NT2/D1 (cell line): ENCODE results near the gene BABAM2.
"Not testable (repeated sequence)": the region's sequence is repeated elsewhere in the genome, so short reads cannot be mapped to it uniquely, and the experiment has no call there.

Experiments used
- DNase-seq: peaks from one replicate; pipeline ENCODE4 v3.0.0-alpha.2; 2011; ENCODE audit warnings: low read depth, low spot score
- H3K27me3 ChIP-seq: 2 replicates; pipeline ENCODE4 v1.6.0; 2011; ENCODE audit warnings: mild to moderate bottlenecking; ENCODE audit not compliant: insufficient read length, insufficient read depth
- H3K36me3 ChIP-seq: 2 replicates; pipeline ENCODE4 v1.6.1; 2011; ENCODE audit warnings: mild to moderate bottlenecking, low read length, mixed read lengths; ENCODE audit not compliant: insufficient read depth, insufficient read length
- H3K4me1 ChIP-seq: 2 replicates; pipeline ENCODE4 v1.5.1; 2011; ENCODE audit not compliant: insufficient read depth, insufficient read length
- H3K4me3 ChIP-seq: 2 replicates; pipeline ENCODE4 v1.5.1; 2011; ENCODE audit warnings: low read depth; ENCODE audit not compliant: insufficient read length
- H3K9ac ChIP-seq: 2 replicates; pipeline ENCODE4 v1.6.0; 2011; ENCODE audit warnings: low read depth; ENCODE audit not compliant: insufficient read length
- H3K9me3 ChIP-seq: 2 replicates; pipeline ENCODE4 v1.5.1; 2011; ENCODE audit warnings: mild to moderate bottlenecking, low read length; ENCODE audit not compliant: insufficient read depth
- SUZ12 ChIP-seq: IDR thresholded peaks from 2 replicates; pipeline ENCODE4 v1.6.1; 2011; ENCODE audit not compliant: insufficient read length, insufficient read depth; ENCODE audit errors: extremely low read depth
- YY1 ChIP-seq: IDR thresholded peaks from 2 replicates; pipeline ENCODE4 v1.6.1; 2011; ENCODE audit not compliant: insufficient read length, insufficient read depth
- ZNF274 ChIP-seq: IDR thresholded peaks from 2 replicates; pipeline ENCODE4 v1.6.1; 2011; ENCODE audit warnings: mild to moderate bottlenecking, low read depth, low read length

The BABAM2 gene

DNA sequence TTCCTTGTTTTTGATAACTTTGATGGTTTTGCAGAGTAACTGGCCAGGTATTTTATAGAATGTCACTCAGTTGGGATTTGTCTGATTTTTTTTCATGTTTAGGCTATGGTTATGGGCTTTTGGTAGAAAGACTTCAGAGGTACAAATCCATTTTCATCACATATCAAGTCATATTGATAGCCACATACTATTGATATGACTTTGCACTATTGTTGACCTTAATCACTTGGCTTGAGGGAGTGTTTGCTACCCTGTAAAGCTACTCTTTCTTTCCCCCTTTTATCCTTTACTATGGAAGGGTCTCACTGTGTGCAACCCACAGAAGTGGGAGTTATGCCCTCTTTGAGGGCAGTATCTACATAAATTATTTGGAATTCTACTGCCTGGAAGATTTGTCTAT lies 109.8 kb downstream of the BABAM2 start:
- DNase-seq, result no peak
- Histone ChIP-seq H3K9me3 (no peaks in the 10 kb centered on the region), H3K9ac (no peak overlapping the region), H3K36me3 (no peaks in the 10 kb centered on the region), H3K4me1 (no peaks in the 10 kb centered on the region), H3K4me3 (no peak overlapping the region), H3K27me3 (no peaks in the 10 kb centered on the region)
- TF ChIP-seq YY1 (no peak), SUZ12 (no peak), ZNF274 (no peak)

DNA sequence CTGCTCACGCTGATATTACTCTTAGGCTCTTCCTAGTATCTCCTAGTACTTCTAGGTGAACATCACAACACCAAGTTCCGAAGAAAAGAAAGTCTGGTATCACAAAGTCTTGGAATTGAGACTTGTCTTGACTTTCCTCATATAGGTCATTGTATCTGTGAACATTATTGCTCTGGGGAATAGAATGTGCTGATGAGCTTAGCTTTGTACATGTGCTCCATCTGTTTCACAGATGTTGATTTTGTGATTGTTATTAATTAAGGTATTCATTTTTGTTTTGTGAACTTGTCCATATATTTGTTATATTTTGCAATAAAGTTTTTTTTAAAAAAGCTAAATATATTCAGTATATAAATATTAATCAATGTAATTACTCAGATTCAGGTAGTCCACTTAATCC lies 111.7 kb downstream of the BABAM2 start:
- DNase-seq, result no peak

DNA sequence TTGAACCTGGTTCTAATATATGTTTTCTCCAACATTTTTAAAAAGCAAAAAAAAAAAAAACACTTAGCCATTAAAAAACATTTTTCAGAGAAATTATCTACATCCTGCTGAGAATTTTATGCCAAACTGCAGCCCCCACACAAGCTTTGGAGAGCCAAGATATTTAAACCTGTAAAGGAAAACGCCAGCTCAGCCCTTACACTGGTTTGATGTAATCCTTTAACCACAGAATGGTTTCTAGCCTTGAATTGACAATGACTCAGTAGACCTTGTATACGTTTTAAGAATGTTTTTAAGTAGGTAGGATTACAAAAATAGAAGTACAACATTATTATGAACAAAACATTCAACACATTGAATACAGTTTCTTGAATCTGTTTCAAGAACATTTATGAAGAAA lies 113.6 kb downstream of the BABAM2 start:
- no peaks in the 10 kb centered on the region for H3K9me3 ChIP-seq
- no peaks in the 10 kb centered on the region for H3K4me1 ChIP-seq
- no peak overlapping the region for H3K9ac ChIP-seq
- no peak for TF ChIP-seq ZNF274
- no peak for TF ChIP-seq YY1
- TF ChIP-seq SUZ12, result no peak
- DNase-seq, result no peak
- no peak overlapping the region for H3K4me3 ChIP-seq
- H3K27me3 ChIP-seq, result no peaks in the 10 kb centered on the region
- no peaks in the 10 kb centered on the region for H3K36me3 ChIP-seq

More for the DNA sequence above, 111.7 kb downstream of the BABAM2 start:
- Histone ChIP-seq H3K9me3 (no peaks in the 10 kb centered on the region), H3K9ac (no peak overlapping the region), H3K36me3 (no peaks in the 10 kb centered on the region), H3K4me3 (no peak overlapping the region), H3K4me1 (no peaks in the 10 kb centered on the region), H3K27me3 (no peaks in the 10 kb centered on the region)
- TF ChIP-seq SUZ12 (no peak), YY1 (no peak), ZNF274 (no peak)

DNA sequence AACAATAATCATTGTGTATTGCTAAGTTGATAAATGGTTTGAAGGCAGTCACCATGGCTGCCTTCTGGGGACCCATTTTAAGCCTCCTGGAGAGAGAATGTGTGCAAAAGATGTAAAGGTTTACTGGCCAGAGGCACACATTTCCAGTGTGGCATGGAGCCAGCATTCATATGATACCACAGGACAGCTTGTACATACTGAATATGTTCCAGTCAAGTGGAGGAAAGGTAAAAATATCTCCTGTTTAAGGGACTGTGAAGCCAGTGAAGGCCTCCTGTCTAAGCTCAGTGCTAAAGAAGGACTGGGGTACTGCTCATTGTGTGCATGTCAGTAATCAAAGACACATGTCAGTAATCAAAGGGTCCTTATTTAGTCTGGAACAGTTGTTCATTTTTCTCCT lies 119.2 kb downstream of the BABAM2 start:
- DNase-seq, result no peak
- no peaks in the 10 kb centered on the region for H3K9me3 ChIP-seq
- no peaks in the 10 kb centered on the region for H3K27me3 ChIP-seq
- no peak overlapping the region for H3K4me3 ChIP-seq
- H3K9ac ChIP-seq, result no peak overlapping the region
- no peak for TF ChIP-seq SUZ12
- TF ChIP-seq YY1, result no peak
- TF ChIP-seq ZNF274, result no peak
- H3K4me1 ChIP-seq, result no peaks in the 10 kb centered on the region
- H3K36me3 ChIP-seq, result no peaks in the 10 kb centered on the region

DNA sequence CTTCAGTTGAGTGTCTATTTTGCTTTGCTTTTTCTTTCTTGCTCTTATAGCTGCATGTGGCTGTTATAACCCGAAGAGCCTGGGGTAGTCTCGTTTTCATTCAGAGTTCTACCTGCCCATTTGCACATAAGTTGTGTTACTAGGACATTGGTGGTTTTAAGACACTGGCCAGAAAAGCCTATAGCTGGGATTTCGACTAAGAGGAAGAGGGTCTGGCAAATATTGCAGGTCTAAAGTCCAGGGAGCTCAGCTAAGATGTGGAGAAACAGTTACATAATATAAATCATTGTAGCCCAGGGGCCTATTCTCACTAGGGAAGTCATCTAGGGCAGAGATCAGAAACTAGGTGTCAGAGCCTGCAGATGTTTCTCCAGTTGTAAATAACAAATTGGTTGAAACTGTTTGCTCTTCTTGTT lies 120.8 kb downstream of the BABAM2 start:
- no peaks in the 10 kb centered on the region for H3K27me3 ChIP-seq
- no peaks in the 10 kb centered on the region for H3K4me1 ChIP-seq
- no peak for TF ChIP-seq ZNF274
- TF ChIP-seq SUZ12, result no peak
- TF ChIP-seq YY1, result no peak
- H3K9me3 ChIP-seq, result no peaks in the 10 kb centered on the region
- no peak for DNase-seq
- H3K4me3 ChIP-seq, result no peak overlapping the region
- H3K36me3 ChIP-seq, result no peaks in the 10 kb centered on the region
- H3K9ac ChIP-seq, result no peak overlapping the region

DNA sequence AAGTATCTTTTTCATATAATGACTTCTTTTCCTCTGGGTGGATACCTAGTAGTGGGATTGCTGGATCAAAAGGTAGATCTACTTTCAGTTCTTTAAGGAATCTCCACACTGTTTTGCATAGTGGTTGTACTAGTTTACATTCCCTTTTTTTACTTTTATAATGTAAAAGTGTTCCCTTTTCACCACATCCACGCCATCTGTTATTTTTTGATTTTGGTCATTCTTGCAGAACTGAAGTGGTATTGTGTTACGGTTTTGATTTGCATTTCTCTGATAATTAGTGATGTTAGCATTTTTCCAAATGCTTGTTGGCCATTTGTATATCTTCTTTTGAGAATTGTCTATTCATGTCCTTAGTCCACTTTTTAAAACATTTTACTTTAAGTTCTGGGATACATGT lies 127.9 kb downstream of the BABAM2 start:
- not testable (repeated sequence) for H3K36me3 ChIP-seq, DNase-seq, H3K4me1 ChIP-seq, H3K4me3 ChIP-seq, H3K27me3 ChIP-seq, H3K9ac ChIP-seq, H3K9me3 ChIP-seq

DNA sequence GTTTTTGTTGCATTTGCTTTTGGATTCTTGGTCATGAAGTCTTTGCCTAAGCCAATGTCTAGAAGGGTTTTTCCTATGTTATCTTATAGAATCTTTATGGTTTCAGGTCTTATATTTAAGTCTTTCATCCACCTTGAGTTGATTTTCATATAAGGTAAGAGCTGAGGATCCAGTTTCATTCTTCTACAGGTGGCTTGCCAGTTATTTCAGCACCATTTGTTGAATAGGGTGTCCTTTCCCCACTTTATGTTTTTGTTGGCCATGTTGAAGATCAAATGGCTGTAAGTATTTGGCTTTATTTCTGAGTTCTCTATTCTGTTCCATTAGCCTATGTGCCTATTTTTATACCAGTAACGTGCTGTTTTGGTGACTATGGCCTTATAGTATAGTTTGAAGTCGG lies 129.0 kb downstream of the BABAM2 start:
- H3K9me3 ChIP-seq, H3K9ac ChIP-seq, H3K4me1 ChIP-seq, H3K36me3 ChIP-seq, H3K27me3 ChIP-seq, H3K4me3 ChIP-seq, DNase-seq: not testable (repeated sequence)

DNA sequence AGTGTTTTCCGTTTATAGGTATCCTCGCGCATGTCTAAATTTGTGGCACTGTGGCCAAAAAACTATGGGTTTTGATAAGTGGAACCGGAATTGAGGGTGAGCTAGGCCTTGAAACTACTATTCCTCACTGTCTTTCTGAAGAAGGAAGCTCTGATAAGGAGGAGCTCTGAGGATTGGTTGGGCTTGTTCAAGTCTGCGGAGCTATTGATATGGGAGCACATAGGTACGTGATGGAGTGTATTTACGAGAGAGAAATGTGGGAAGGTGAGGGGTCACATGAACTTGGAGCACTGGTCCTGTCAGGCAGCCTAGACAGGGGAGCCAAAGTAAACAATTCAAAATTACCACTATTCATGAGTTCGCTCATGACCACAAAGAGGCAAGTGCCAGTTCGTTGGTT lies 131.4 kb downstream of the BABAM2 start:
- TF ChIP-seq YY1 (no peak), ZNF274 (no peak), SUZ12 (no peak)
- H3K36me3 ChIP-seq, result no peaks in the 10 kb centered on the region
- H3K9ac ChIP-seq, result no peak overlapping the region
- H3K4me3 ChIP-seq, result no peak overlapping the region
- H3K27me3 ChIP-seq, result no peaks in the 10 kb centered on the region
- H3K9me3 ChIP-seq, result no peaks in the 10 kb centered on the region
- no peaks in the 10 kb centered on the region for H3K4me1 ChIP-seq
- DNase-seq, result no peak
